Bronchial epithelial cell (primary cell): ENCODE measurements around the gene LMO1. TPM values are rescaled to one million over a fixed set of nuclear protein-coding genes. Genes with fewer than 3 reads are reported as not detected.

ENCODE experiments used
- DNase-seq: peaks from one replicate; pipeline ENCODE4 v3.0.0-alpha.2; 2010; ENCODE audit warnings: low read depth
- FAIRE-seq: peaks from 2 replicates; lab custom pipeline; 2011; peaks lifted over from hg19 to GRCh38; lab: Jason Lieb, UNC
- H3K27me3 ChIP-seq: 2 replicates; pipeline ENCODE4 v1.5.1; 2011; ENCODE audit warnings: low read length; ENCODE audit not compliant: control insufficient read depth, insufficient read depth
- H3K36me3 ChIP-seq: 2 replicates; pipeline ENCODE4 v1.5.1; 2011; ENCODE audit warnings: low read length; ENCODE audit not compliant: control insufficient read depth, insufficient read depth
- H3K4me3 ChIP-seq: 2 replicates; pipeline ENCODE4 v1.5.1; 2011; ENCODE audit warnings: mild to moderate bottlenecking, low read depth, low read length, control low read depth
- CTCF ChIP-seq: IDR thresholded peaks from 2 replicates; pipeline ENCODE4 v1.5.1; 2011; ENCODE audit warnings: mild to moderate bottlenecking, moderate library complexity, low read length, control low read depth, inconsistent platforms; ENCODE audit not compliant: insufficient read depth, severe bottlenecking
- total RNA-seq: library from RNA; depleted of rRNA; stranded (reverse); fragments of >200 nt; gene quantifications from 2 replicates; pipeline ENCODE4 v1.2.1, GENCODE V29; 2014

LMO1 gene
- total RNA-seq, 1 donor from 2014 or later, result not detected

- H3K4me3 ChIP-seq, result no peak overlapping the region
- no peak for TF ChIP-seq CTCF
- DNase-seq, result peak; percentile 99
- H3K27me3 ChIP-seq, result peaks cover 2% of the 10 kb centered on the region
- H3K36me3 ChIP-seq, result no peaks in the 10 kb centered on the region
- peak; percentile 97 for FAIRE-seq
Observed at GRCh38 chr11:8227156-8228152, 36.2 kb downstream of the LMO1 start.

- peak; percentile 43 for DNase-seq
- Histone ChIP-seq H3K4me3 (no peak overlapping the region), H3K36me3 (no peaks in the 10 kb centered on the region), H3K27me3 (peaks cover 9% of the 10 kb centered on the region)
- peak; percentile 94 for TF ChIP-seq CTCF
- no peak for FAIRE-seq
Observed at GRCh38 chr11:8225589-8226036, 38.1 kb downstream of the LMO1 start.

GRCh38 chr11:8224711-8225110 is 39.0 kb downstream of the LMO1 start:
- no peaks in the 10 kb centered on the region for H3K36me3 ChIP-seq
- H3K27me3 ChIP-seq, result peaks cover 9% of the 10 kb centered on the region
- no peak overlapping the region for H3K4me3 ChIP-seq
- no peak for DNase-seq
- no peak for FAIRE-seq
- no peak for TF ChIP-seq CTCF

- no peak overlapping the region for H3K4me3 ChIP-seq
- H3K27me3 ChIP-seq, result peaks cover 9% of the 10 kb centered on the region
- FAIRE-seq (no peak), DNase-seq (no peak)
- H3K36me3 ChIP-seq, result no peaks in the 10 kb centered on the region
- TF ChIP-seq CTCF, result no peak
Observed at GRCh38 chr11:8224161-8224591, 39.5 kb downstream of the LMO1 start.

GRCh38 chr11:8223513-8223900 is 40.2 kb downstream of the LMO1 start:
- Histone ChIP-seq H3K4me3 (no peak overlapping the region), H3K36me3 (no peaks in the 10 kb centered on the region), H3K27me3 (peaks cover 9% of the 10 kb centered on the region)
- FAIRE-seq (peak; percentile 81), DNase-seq (peak; percentile 45)
- TF ChIP-seq CTCF, result no peak
